Transverse colon (tissue), 3 donors: ENCODE data around the gene NCK1.

Experiments used
- CTCF ChIP-seq, 5 experiments: fragments of 200-600 bp in 3 of 5; fragments of 450-650 bp in 2 of 5; sonication (generic) in 3 of 5; IDR thresholded peaks; 1 replicate in 2 of 5; 2 replicates in 3 of 5; pipeline ENCODE4 v1.5.1; 2016 to 2017; ENCODE audit warnings: antibody characterized with exemption in 5 of 5, inconsistent platforms in 3 of 5, mild to moderate bottlenecking in 2 of 5, moderate library complexity in 1 of 5
- POLR2A ChIP-seq: fragments of 450-650 bp; IDR thresholded peaks from one replicate; pipeline ENCODE4 v1.6.1; 2016; ENCODE audit warnings: antibody characterized with exemption, mild to moderate bottlenecking, moderate library complexity

DNA sequence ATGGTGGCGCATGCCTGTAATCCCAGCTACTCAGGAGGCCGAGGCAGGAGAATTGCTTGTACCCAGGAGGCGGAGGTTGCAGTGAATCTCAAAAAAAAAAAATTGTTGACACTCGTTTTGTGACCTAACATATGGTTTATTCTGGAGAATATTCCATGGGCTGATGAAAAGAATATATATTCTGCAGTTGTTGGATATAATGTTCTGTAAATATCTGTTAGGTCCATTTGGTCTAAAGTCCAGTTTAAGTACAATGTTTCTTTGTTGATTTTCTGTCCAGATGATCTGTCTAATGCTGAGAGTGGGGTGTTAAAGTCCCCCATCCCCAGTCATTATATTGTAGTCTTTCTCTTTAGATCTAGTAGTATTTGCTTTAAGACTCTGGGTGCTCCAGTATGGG is 111.3 kb downstream of the NCK1 start:
- no peak for TF ChIP-seq POLR2A
- TF ChIP-seq CTCF (IDR thresholded peaks at IDR 0.05) = no peak
